Tibial nerve (tissue), 4 donors: ENCODE data around the gene DDOST.

ENCODE experiments used
- CTCF ChIP-seq, 5 experiments: fragments of 200-600 bp in 3 of 5; fragments of 450-650 bp in 2 of 5; sonication (generic) in 3 of 5; IDR thresholded peaks; one replicate each; pipeline ENCODE4 v1.5.1; 2016 to 2019; ENCODE audit warnings: antibody characterized with exemption in 5 of 5, mild to moderate bottlenecking in 3 of 5, moderate library complexity in 2 of 5
- EP300 ChIP-seq, 2 donors: sonication (generic); formaldehyde crosslinking; IDR thresholded peaks; one replicate each; pipeline ENCODE4 v1.6.1; 2017; ENCODE audit warnings: antibody characterized with exemption in 2 of 2, mild to moderate bottlenecking in 1 of 2

- no peak for TF ChIP-seq CTCF (IDR thresholded peaks at IDR 0.05)
- no peak for TF ChIP-seq EP300 (IDR thresholded peaks at IDR 0.05)
Observed at GRCh38 chr1:20611652-20612051, 49.5 kb downstream of the DDOST start.
